ENCODE data around the gene L3MBTL4. TPM values are rescaled to one million over a fixed set of nuclear protein-coding genes. Genes with fewer than 3 reads are reported as not detected.

The L3MBTL4 gene
- total RNA-seq, 2 experiments from 2014 or later = not detected

DNA sequence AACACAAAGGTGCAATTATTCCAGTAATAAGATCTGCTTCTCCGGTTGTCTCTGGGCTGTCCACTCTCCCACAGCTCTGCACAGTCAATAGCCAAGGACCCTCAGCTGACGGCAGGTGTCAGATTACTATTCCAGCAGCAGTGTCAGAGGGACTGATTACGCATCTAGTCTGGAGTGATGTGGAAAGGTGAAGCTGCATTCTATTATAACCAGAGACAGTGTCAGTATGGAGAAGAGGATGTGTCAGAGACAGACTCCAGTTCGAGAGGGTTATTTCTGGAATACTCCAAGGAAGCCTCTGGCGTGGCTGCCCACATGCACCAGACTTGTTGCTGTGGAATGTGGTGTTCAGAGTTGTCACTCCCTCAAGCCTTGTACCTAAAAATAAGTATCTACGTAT is 355.8 kb downstream of the L3MBTL4 start:
- Histone ChIP-seq H3K27ac (ENCODE audit: low read depth, low read length, poor library complexity, severe bottlenecking) (no peak overlapping the region), H3K9me3 (ENCODE audit: low read length) (no peaks in the 10 kb centered on the region), H3K9me2 (ENCODE audit: insufficient read depth, low read length) (no peaks in the 10 kb centered on the region), H3K36me3 (ENCODE audit: insufficient read depth, low read length) (no peaks in the 10 kb centered on the region), H3K4me2 (ENCODE audit: low read length) (no peak overlapping the region), H4K20me1 (ENCODE audit: insufficient read depth, low read length) (no peaks in the 10 kb centered on the region), H3K4me1 (ENCODE audit: insufficient read depth, low read length, poor library complexity, severe bottlenecking) (no peaks in the 10 kb centered on the region), H3K4me3 (ENCODE audit: low read depth, low read length, poor library complexity, severe bottlenecking) (no peak overlapping the region), H2AFZ (ENCODE audit: low read length) (no peak overlapping the region), H3K79me2 (ENCODE audit: insufficient read depth, low read depth, low read length) (no peaks in the 10 kb centered on the region)
- DNase-seq (ENCODE audit: low spot score) = no peak
- no TSS peak for BruUV-seq (replicated peaks)
- intact Hi-C loops (cut with micrococcal nuclease; ENCODE audit: unreplicated experiment) = no loop called here
- ChIA-PET POLR2A (no interaction called here), CTCF (ENCODE audit: unreplicated experiment) (no interaction called here)
- TF ChIP-seq EZH2phosphoT487 (IDR thresholded peaks at IDR 0.05; ENCODE audit: borderline replicate concordance, low read depth, low read length) (no peak), CTCF (conservative IDR thresholded peaks at IDR 0.05; ENCODE audit: low read length) (no peak)

- intact Hi-C loops (cut with micrococcal nuclease; ENCODE audit: unreplicated experiment) = no loop called here
Measured at GRCh38 chr18:6057604-6058003, 357.1 kb downstream of the L3MBTL4 start.

More at GRCh38 chr18:6057604-6058003, 357.1 kb downstream of the L3MBTL4 start:
- no TSS peak for BruUV-seq (replicated peaks)
- ChIA-PET CTCF (ENCODE audit: unreplicated experiment) (no interaction called here), POLR2A (no interaction called here)
- Histone ChIP-seq H3K4me1 (ENCODE audit: insufficient read depth, low read length, poor library complexity, severe bottlenecking) (no peaks in the 10 kb centered on the region), H3K4me3 (ENCODE audit: low read depth, low read length, poor library complexity, severe bottlenecking) (no peak overlapping the region), H2AFZ (ENCODE audit: low read length) (no peak overlapping the region), H4K20me1 (ENCODE audit: insufficient read depth, low read length) (no peaks in the 10 kb centered on the region), H3K9me2 (ENCODE audit: insufficient read depth, low read length) (no peaks in the 10 kb centered on the region), H3K9me3 (ENCODE audit: low read length) (no peaks in the 10 kb centered on the region), H3K4me2 (ENCODE audit: low read length) (no peak overlapping the region), H3K79me2 (ENCODE audit: insufficient read depth, low read depth, low read length) (no peaks in the 10 kb centered on the region), H3K36me3 (ENCODE audit: insufficient read depth, low read length) (no peaks in the 10 kb centered on the region), H3K27ac (ENCODE audit: low read depth, low read length, poor library complexity, severe bottlenecking) (no peak overlapping the region)
- DNase-seq (ENCODE audit: low spot score) = no peak
- no peak for TF ChIP-seq EZH2phosphoT487 (IDR thresholded peaks at IDR 0.05; ENCODE audit: borderline replicate concordance, low read depth, low read length)
- no peak for TF ChIP-seq CTCF (conservative IDR thresholded peaks at IDR 0.05; ENCODE audit: low read length)
